GM21367 (cell line): ENCODE measurements around the gene ZCCHC9.
"Not testable (repeated sequence)": the region's sequence is repeated elsewhere in the genome, so short reads cannot be mapped to it uniquely, and the experiment has no call there.

ENCODE experiments used
- ATAC-seq: cut with Tn5 transposase; IDR thresholded peaks from one replicate; pipeline ENCODE4 v1.9.1; 2021; ENCODE audit not compliant: unreplicated experiment

Gene ZCCHC9

GRCh38 chr5:81305785-81306184, 4.4 kb downstream of the ZCCHC9 start:
- no peak for ATAC-seq

GRCh38 chr5:81308836-81309235, 7.4 kb downstream of the ZCCHC9 start:
- no peak for ATAC-seq

DNA sequence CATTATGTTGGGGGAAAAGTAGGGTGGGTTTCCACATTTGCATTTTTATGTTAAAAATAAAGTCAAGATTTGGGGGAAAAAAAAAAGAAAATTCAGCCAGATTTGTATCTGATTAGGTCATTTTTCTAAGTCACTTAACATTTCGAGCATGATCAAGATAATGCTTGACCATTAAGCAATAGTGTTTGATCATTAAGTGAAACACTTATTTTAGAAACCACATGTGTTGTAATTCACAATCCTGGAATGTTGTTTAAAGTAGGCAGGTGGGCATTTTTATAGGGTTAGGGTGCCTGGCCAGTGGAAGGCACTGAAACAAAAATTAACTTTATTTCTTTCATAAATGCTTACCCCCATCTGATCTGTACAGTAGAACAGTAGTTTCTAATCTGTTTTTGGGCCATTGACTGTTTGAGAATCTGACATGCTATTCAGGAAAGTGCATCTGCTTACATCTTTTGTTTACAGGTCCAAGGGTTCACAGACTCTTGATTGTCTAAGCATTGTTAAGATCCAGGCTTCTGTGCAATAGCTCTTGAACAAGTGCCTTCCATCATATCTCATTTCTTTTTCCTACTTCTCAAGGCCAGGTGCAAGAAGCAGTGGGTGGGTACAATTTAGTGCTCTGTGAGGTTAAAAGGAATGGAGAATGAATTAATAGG, 9.1 kb downstream of the ZCCHC9 start:
- no peak for ATAC-seq

DNA sequence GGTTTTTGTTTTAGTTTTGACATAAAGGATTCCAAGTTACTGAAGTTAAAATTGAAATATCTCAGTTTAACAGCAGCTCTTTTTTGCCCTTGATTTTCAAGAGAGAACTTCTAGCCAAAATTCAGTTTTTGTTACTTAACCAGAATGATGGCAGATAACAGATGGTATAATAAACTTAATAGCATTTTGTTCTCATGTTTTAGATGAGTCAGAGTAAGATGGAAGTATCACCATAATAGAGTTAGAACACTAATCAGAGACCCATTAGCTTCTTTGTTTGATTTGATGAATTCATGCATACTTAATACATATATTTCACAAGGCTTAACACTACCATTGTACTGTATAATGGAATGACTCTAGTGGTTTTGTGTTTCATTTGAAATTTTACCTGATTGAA, 11.9 kb downstream of the ZCCHC9 start:
- no peak for ATAC-seq

DNA sequence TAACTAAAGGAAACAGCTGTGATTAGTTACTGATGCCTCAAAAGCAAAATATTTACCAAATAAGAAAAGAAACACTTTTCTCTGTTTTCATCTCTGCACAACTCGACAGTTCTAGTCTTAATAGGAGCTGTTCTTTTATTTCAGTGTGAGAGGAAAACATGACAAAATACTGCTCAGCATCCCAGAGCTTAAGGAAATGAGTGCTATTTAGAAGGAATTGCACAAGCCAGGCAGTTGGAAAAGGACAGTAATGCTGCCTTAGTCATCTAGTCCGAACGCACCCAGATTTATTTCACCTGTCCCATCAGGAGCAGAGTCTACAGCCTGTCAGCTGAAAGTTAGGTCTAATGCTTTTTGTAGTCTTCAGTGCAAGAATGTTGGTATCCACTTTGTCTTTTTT, 12.3 kb downstream of the ZCCHC9 start:
- ATAC-seq, result no peak

DNA sequence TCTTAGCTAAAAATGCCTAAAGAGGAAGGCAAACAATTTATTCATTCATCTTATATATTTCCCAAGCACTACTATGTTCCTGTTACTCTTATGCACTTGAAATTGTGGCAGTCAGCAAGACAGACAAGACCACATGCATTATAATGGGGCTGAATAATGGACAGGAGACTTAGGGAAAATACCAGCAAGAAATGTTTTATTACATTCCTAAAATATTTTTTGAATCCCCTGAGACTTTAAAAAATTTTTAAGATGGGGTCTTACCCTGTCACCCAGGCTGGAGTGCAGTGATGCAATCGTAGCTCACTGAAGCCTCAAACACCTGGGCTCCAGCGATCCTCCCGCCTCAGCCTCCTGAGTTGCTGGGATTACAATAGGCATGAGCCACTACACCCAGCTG, 13.2 kb downstream of the ZCCHC9 start:
- no peak for ATAC-seq

GRCh38 chr5:81315336-81315735, 13.9 kb downstream of the ZCCHC9 start:
- no peak for ATAC-seq

DNA sequence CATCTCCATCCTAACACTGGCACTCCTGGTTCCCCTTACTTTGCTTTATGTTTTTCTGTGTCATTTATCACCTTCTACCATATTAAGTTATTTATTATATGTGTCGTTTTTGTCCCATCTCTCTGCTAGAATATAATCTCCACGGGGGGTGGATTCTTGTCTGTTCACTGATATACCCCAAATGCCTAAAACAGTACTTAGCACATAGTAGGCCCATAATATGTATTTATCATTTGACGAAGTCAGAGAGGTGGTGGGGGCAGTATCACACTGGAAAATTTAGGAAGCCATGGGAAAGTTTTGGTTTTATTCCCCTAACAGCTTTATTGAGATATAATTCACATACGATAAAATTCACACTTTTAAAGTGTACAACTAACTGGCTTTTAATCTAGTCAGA, 14.4 kb downstream of the ZCCHC9 start:
- no peak for ATAC-seq

DNA sequence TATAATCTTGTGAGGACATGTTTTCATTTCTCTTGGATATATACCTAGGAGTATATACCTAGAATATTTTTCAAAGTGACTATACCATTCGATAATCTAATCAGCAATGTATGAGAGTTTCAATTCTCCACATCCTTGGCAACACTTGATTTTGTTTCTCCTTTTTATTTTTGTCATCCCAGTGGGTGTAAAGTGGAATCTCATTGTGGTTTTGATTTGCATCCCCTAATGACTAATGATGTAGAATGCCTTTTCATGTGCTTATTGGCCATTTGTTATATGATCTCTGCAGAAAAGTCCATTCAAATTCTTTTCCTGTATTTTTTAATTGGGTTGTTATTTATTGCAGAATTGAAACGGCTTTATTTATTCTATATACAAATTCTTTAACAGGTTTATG, 15.2 kb downstream of the ZCCHC9 start:
- no peak for ATAC-seq

GRCh38 chr5:81317536-81317935, 16.1 kb downstream of the ZCCHC9 start:
- no peak for ATAC-seq

GRCh38 chr5:81326554-81326953, 25.2 kb downstream of the ZCCHC9 start:
- ATAC-seq, result no peak

DNA sequence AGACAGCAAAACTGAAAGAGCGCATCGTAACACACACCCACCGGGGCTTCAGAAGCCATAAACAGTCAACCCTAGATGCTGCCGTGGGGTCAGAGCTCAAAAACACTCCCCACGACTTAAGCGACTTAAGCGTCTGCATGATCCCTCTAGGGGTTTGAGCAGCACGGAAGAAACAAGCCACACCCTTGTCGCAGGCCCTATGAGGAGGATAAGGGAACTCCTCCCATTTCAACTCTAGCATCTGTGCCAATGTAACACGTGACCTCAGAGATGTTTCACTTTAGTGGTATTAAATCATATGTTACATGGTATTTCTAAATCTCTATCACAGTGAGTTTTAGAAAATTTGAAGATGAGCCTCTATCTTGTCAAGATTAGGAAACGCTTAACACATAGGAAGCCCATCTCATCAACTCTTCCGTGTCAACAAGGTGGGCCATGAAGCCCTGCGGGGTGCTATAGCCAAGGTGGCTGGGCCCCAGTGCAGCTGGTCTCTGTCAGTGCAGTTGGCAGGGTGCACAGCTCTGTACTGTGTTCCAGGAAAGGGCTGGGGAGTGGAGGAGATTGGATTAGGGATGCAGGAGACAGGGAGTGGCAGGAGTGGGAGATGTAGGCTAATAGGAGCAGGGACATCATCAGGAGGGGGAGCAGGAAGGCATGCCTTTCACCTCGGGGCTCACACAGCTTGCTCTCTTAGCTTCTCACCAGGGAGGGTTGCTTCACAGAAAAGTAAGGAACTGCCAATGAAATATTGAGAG, 33.1 kb downstream of the ZCCHC9 start:
- no peak for ATAC-seq

- ATAC-seq, result no peak
These were observed 34.6 kb downstream of the ZCCHC9 start for GRCh38 chr5:81335946-81336345.

DNA sequence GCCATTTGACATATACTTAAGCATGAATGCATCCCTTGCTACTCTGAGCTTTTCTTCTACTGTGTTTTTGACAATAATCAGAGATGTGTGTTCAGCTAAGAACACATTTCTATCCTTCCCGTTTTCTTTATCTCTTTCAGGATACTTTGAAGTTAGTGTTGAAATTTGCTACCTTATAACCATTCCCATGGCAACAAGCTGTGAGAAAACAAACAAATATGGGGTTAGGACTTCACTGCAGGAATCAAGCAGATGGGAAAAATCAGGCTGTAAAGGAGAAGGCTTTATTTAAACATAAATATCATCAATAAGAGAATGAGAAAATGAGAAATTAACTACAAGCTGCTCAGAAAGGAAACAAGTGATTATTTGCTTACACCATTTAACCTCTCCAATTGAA, 35.2 kb downstream of the ZCCHC9 start:
- no peak for ATAC-seq

DNA sequence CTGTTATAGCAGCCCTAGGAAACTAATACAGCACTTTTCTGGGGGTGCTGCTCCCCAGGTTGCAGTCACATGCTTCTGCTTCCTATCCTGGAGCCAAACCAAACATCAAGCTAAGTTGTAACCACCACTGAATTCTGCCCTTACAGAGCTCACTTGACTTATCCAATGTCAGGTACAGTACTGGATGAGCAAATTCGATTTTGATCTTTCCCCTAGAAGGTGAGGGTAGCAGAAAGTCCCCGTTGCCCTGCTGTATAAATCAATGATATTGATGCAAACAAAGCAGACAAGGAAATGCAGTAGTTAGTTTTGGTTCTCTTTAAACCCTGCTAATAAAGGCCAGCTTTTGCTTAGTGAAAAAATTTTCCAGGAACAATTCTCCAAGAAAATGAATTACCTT, 36.4 kb downstream of the ZCCHC9 start:
- no peak for ATAC-seq

DNA sequence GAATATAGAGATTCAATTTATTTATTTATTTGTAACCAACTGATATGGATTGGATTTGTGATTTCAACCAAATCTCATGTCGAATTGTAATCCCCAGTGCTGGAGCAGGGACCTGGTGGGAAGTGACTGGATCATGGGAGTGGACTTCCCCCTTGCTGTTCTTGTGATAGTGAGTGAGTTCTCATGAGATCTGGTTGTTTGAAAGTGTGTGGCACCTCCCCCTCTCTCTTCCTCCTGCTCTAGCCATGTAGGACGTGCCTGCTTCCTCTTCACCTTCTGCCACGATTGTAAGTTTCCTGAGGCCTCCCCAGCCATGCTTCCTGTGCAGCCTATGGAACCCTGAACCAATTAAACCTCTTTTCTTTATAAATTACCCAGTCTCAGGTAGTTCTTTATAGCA, 36.8 kb downstream of the ZCCHC9 start:
- not testable (repeated sequence) for ATAC-seq

DNA sequence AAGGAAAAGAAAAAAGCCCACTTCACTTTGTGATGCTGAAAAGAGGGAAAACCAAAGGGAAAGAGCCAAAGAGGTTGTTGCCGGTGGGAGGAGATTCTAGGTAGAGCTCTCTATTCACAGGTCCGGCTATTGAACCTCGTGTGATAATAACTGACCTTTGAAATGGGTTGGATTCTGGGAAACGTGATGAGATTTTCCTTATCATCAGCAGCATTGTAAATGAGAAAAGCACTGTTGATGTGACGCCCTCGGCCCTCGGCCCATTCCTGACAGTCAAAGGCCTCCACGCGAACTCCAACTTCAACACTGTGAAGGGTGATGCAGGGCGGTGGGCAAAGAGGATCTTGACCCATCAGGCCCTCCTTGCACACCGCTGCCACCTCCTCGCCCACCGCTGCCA, 43.3 kb downstream of the ZCCHC9 start:
- no peak for ATAC-seq

DNA sequence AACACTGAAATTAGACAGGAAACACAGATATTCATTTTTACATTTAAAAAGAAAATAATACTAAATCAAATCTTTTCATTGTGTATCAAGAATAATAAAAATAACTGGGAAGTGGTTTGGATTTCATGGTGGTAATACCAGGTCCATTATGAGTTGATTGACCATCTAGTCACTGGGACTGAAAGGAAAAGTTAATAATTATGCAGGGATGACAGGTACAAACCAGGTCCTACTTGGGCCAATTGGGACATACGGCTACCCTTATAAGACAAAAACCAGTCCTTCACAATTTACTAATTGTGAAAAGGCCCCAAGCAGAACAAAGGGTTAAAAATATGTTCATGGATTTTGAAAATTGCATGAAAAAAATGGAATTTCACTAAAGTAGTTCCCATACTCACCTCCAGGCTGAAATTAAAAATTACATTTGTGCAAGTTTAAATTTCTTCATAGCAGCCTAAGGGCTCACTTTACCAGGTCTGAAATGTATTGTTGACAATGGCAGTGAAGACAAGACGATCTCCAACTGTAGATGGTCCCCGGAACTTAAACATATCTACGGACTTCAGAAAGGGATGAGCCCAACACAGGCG, 44.1 kb downstream of the ZCCHC9 start:
- ATAC-seq, result no peak

- ATAC-seq, result no peak
These were observed 47.8 kb downstream of the ZCCHC9 start for GRCh38 chr5:81349161-81349560.

GRCh38 chr5:81350507-81350906, 49.1 kb downstream of the ZCCHC9 start:
- no peak for ATAC-seq

GRCh38 chr5:81353189-81353588, 51.8 kb downstream of the ZCCHC9 start:
- no peak for ATAC-seq

DNA sequence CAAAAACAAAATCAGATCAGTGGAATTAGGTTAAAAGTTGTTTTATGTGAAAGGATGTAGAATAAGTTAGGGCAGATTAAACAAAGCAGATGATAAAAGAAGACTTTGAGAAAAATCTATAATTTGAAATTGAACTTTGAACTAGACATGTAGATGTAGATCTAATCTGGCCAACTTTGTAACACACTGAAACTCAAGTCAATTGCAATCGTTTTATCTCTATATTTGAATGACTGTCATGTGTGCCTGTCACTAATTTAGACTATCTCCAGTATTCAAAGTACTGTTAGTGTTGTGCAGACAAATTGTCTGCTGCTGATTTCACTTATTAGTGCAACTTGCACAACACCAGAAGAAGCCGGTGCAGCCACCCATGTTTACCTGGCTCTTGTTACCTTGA, 52.7 kb downstream of the ZCCHC9 start:
- no peak for ATAC-seq
